IMR-90 (cell line): ENCODE results near the gene INTS14. TPM values are rescaled to one million over a fixed set of nuclear protein-coding genes. Genes with fewer than 3 reads are reported as not detected.

Experiments used
- ATAC-seq: fragments of 200-7000 bp; cut with Tn5 transposase; 2 replicates; pipeline ENCODE4 v1.9.1; 2020; ENCODE audit warnings: low read depth, mild to moderate bottlenecking, moderate library complexity
- BruUV-seq: library from RNA; stranded (reverse); fragments of 400-500 nt; replicated peaks from 2 replicates; lab custom pipeline; 2021; lab: Mats Ljungman, UMichigan
- CTCF ChIA-PET: fragments of 300-600 bp; formaldehyde crosslinking; extraction: SDS; loops from one replicate; lab custom pipeline; 2021; ENCODE audit warnings: antibody characterized with exemption; lab: Yijun Ruan, JAX
- POLR2A ChIA-PET: fragments of 300-600 bp; sonication (Branson Sonifier 250); formaldehyde crosslinking; loops from one replicate; lab custom pipeline; 2022; ENCODE audit warnings: antibody characterized with exemption; ENCODE audit not compliant: unreplicated experiment; lab: Charles Lee
- DNase-seq: peaks from one replicate; pipeline ENCODE4 v3.0.0; 2013
- H2AFZ ChIP-seq: replicated peaks from 2 replicates; pipeline ENCODE3; 2013; ENCODE audit warnings: low read length, mild to moderate bottlenecking; ENCODE audit not compliant: poor library complexity
- H2AK5ac ChIP-seq: 2 replicates; pipeline ENCODE4 v1.6.1; 2013; ENCODE audit warnings: low read depth, low read length, inconsistent platforms
- H2AK9ac ChIP-seq: replicated peaks from 2 replicates; pipeline ENCODE3; 2013; ENCODE audit warnings: mild to moderate bottlenecking, low read depth, low read length, moderate library complexity; ENCODE audit not compliant: poor library complexity
- H2BK120ac ChIP-seq: 2 replicates; pipeline ENCODE4 v1.6.1; 2013; ENCODE audit warnings: low read depth, low read length, inconsistent platforms
- H2BK15ac ChIP-seq: 3 replicates; pipeline ENCODE4 v1.6.1; 2013; ENCODE audit warnings: low read depth, low read length, inconsistent platforms
- H2BK20ac ChIP-seq: 2 replicates; pipeline ENCODE4 v1.6.1; 2013; ENCODE audit warnings: low read depth, mild to moderate bottlenecking, inconsistent platforms, low read length, moderate library complexity
- H2BK5ac ChIP-seq: 2 replicates; pipeline ENCODE4 v1.6.1; 2013; ENCODE audit warnings: mild to moderate bottlenecking, low read depth, low read length, inconsistent platforms; ENCODE audit not compliant: poor library complexity, severe bottlenecking
- H3K14ac ChIP-seq: replicated peaks from 2 replicates; pipeline ENCODE4 v1.6.1; 2013; ENCODE audit warnings: low read depth, low read length, inconsistent platforms
- H3K18ac ChIP-seq: 2 replicates; pipeline ENCODE4 v1.6.1; 2013; ENCODE audit warnings: low read depth, low read length, control low read depth
- H3K23ac ChIP-seq: 2 replicates; pipeline ENCODE4 v1.6.1; 2013; ENCODE audit warnings: low read depth, low read length, inconsistent platforms
- H3K27ac ChIP-seq: 2 replicates; pipeline ENCODE4 v1.5.1; 2013; ENCODE audit warnings: mild to moderate bottlenecking, control low read depth, low read length; ENCODE audit not compliant: insufficient read depth
- H3K27me3 ChIP-seq: 2 replicates; pipeline ENCODE4 v1.6.1; 2013; ENCODE audit warnings: low read length; ENCODE audit not compliant: control insufficient read depth, insufficient read depth
- H3K36me3 ChIP-seq: 2 replicates; pipeline ENCODE4 v1.6.1; 2013; ENCODE audit warnings: low read length, mixed read lengths; ENCODE audit not compliant: control insufficient read depth, insufficient read depth
- H3K4ac ChIP-seq: 2 replicates; pipeline ENCODE4 v1.6.1; 2013; ENCODE audit warnings: low read depth, low read length, inconsistent platforms
- H3K4me1 ChIP-seq: 2 replicates; pipeline ENCODE4 v1.6.1; 2013; ENCODE audit warnings: low read length, mixed read lengths; ENCODE audit not compliant: control insufficient read depth, insufficient read depth
- H3K4me2 ChIP-seq: 2 replicates; pipeline ENCODE4 v1.6.1; 2013; ENCODE audit warnings: low read depth, mild to moderate bottlenecking, control low read depth, low read length, moderate library complexity
- H3K4me3 ChIP-seq: 2 replicates; pipeline ENCODE4 v1.5.1; 2013; ENCODE audit warnings: low read depth, mild to moderate bottlenecking, control low read depth, low read length, moderate library complexity; ENCODE audit not compliant: insufficient read depth
- H3K56ac ChIP-seq: 2 replicates; pipeline ENCODE4 v1.6.1; 2013; ENCODE audit warnings: low read length, inconsistent platforms; ENCODE audit not compliant: insufficient read depth; ENCODE audit errors: extremely low read depth
- H3K79me1 ChIP-seq, 2 experiments: 2 replicates each; pipeline ENCODE4 v1.6.1; 2013; ENCODE audit warnings: low read length in 2 of 2, inconsistent platforms in 1 of 2, low read depth in 1 of 2
- H3K9ac ChIP-seq: 2 replicates; pipeline ENCODE4 v1.6.1; 2013; ENCODE audit warnings: low read depth, low read length, control low read depth
- H3K9me1 ChIP-seq: 2 replicates; pipeline ENCODE4 v1.6.1; 2013; ENCODE audit warnings: low read length, inconsistent platforms; ENCODE audit not compliant: insufficient read depth
- H3K9me3 ChIP-seq: 2 replicates; pipeline ENCODE4 v1.6.1; 2013; ENCODE audit warnings: low read length; ENCODE audit not compliant: control insufficient read depth, insufficient read depth
- H4K20me1 ChIP-seq: 2 replicates; pipeline ENCODE4 v1.6.1; 2013; ENCODE audit warnings: low read length, inconsistent platforms; ENCODE audit not compliant: insufficient read depth
- H4K5ac ChIP-seq: 2 replicates; pipeline ENCODE4 v1.6.1; 2013; ENCODE audit warnings: mild to moderate bottlenecking, low read depth, low read length, control low read depth
- H4K8ac ChIP-seq, 2 experiments: 2 replicates each; pipeline ENCODE4 v1.6.1; 2013; ENCODE audit warnings: low read depth in 2 of 2, low read length in 2 of 2, control low read depth in 1 of 2, inconsistent platforms in 1 of 2
- H4K91ac ChIP-seq: 2 replicates; pipeline ENCODE4 v1.6.1; 2013; ENCODE audit warnings: low read depth, low read length, inconsistent platforms; ENCODE audit not compliant: insufficient read depth
- BHLHE40 ChIP-seq: fragments of 150-350 bp; IDR thresholded peaks from 2 replicates; pipeline ENCODE4 v1.6.1; 2016; ENCODE audit warnings: mild to moderate bottlenecking, low read depth, low read length
- ELK1 ChIP-seq: fragments of 150-350 bp; IDR thresholded peaks from 2 replicates; pipeline ENCODE4 v1.6.1; 2016; ENCODE audit warnings: low read depth, mild to moderate bottlenecking, low read length, moderate library complexity, borderline replicate concordance
- RAD21 ChIP-seq: IDR thresholded peaks from 2 replicates; pipeline ENCODE4 v1.6.1; 2012; ENCODE audit warnings: low read length, improper control_type of control experiment
- dilution Hi-C: fragments of 300-500 bp; cut with HindIII; formaldehyde crosslinking; loops from one replicate; pipeline ENCODE4 v1.14.3; 2018; ENCODE audit warnings: low sequenced_read_pairs; ENCODE audit not compliant: unreplicated experiment
- in situ Hi-C: fragments of 300-500 bp; cut with MboI; formaldehyde crosslinking; loops from 3 replicates; pipeline ENCODE4 v1.14.3; 2019; ENCODE audit warnings: low sequenced_read_pairs, inconsistent platforms, mixed read lengths
- intact Hi-C: fragments of 100-400 bp; cut with micrococcal nuclease; formaldehyde crosslinking; loops from 2 replicates; pipeline ENCODE4 v1.10.0; 2022
- polyA plus RNA-seq, 3 experiments: library from polyadenylated mRNA; depleted of rRNA; stranded (reverse); fragments of >200 nt; gene quantifications; 2 replicates each; pipeline ENCODE4 v1.2.3, GENCODE V29; 2012; ENCODE audit warnings: low replicate concordance in 1 of 3
- total RNA-seq: library from RNA; depleted of rRNA; stranded (reverse); fragments of >200 nt; gene quantifications from 2 replicates; pipeline ENCODE4 v1.2.3, GENCODE V29; 2012

The INTS14 gene
- total and polyA plus RNA-seq, 2 of the 4 experiments (the other 2 are of a cell fraction) = 22.9 to 39.5 TPM

GRCh38 chr15:65653341-65653740 lies 42.4 kb upstream of the INTS14 start:
- Histone ChIP-seq H4K20me1 (no peaks in the 10 kb centered on the region), H3K4me2 (no peak overlapping the region), H3K9me3 (no peaks in the 10 kb centered on the region), H4K91ac (peak overlapping the region; percentile 60; the same call in 1 of the 2 replicates), H3K14ac (peak overlapping the region; percentile 47; the same call in 1 of the 2 replicates), H2BK20ac (peak overlapping the region; percentile 95; the same call in 1 of the 2 replicates), H3K4ac (peak overlapping the region; percentile 44; the same call in 1 of the 2 replicates), H2AK9ac (no peak overlapping the region), H2BK5ac (peak overlapping the region; percentile 82), H2BK120ac (peak overlapping the region; percentile 80), H3K27ac (no peak overlapping the region), H3K4me3 (no peak overlapping the region), H4K8ac (peak overlapping the region in 1 of 2 experiments; percentile 71; a peak in 3 of 4 replicates), H3K56ac (no peak overlapping the region), H3K23ac (no peak overlapping the region), H3K36me3 (peaks cover 13% of the 10 kb centered on the region), H3K4me1 (peaks cover 17% of the 10 kb centered on the region), H3K18ac (peak overlapping the region; percentile 22; the same call in 1 of the 2 replicates), H2AK5ac (0 out of 2 replicates have a peak overlapping the region, but pooled peaks have one; percentile 79), H3K79me1 (no peaks in the 10 kb centered on the region), H4K5ac (no peak overlapping the region), H3K9me1 (peaks cover 13% of the 10 kb centered on the region), H3K9ac (no peak overlapping the region), H2AFZ (no peak overlapping the region), H3K27me3 (no peaks in the 10 kb centered on the region), H2BK15ac (peak overlapping the region; percentile 30; the same call in 1 of the 3 replicates)
- peak; percentile 84 for ATAC-seq
- in situ Hi-C loops (no loop called here), intact Hi-C loops (no loop called here), dilution Hi-C loops (no loop called here)
- ChIA-PET CTCF (interaction anchor here (0.6 to 1.7 kb wide), 5 partner anchors 12 to 227 kb away, joined by 3 to 9 read pairs (median 4); no protein-coding TSS in a partner anchor), POLR2A (interaction anchor here (0.7 kb wide), 1 partner anchor 88 kb away, joined by 7 read pairs; no protein-coding TSS in a partner anchor)
- DNase-seq = peak; percentile 64
- TF ChIP-seq ELK1 (no peak), BHLHE40 (0 out of 2 replicates have a peak, but pooled peaks have one; percentile 9), RAD21 (no peak)
- BruUV-seq = no TSS peak
